Fibroblast of skin of scalp (primary cell): ENCODE measurements around the gene C1QTNF9B.

Experiments used
- DNase-seq: peaks from one replicate; pipeline ENCODE4 v3.0.0-alpha.2; 2013

The C1QTNF9B gene

GRCh38 chr13:23856008-23856750, 41.1 kb downstream of the C1QTNF9B start:
- no peak for DNase-seq

- no peak for DNase-seq
Observed at GRCh38 chr13:23855360-23855759, 41.9 kb downstream of the C1QTNF9B start.

GRCh38 chr13:23852351-23852750, 45.0 kb downstream of the C1QTNF9B start:
- DNase-seq: no peak

DNA sequence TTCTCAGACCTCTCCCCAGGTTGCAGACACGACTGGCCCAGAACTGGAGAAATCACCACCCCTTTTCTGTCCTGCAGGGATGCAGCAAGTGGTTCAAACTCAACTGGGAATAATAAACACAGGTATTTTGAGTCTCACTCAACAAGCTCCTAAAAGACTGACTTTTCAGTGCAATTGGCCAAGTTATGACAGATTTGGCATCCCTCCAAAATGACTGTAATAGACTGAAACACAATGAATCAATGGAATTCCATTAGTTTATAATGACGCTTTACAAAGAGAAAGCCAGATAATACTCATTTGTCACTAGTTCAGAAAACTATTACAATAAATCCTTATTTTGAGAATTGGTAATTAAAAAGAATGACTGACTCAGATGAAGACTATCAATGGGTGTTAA, 46.2 kb downstream of the C1QTNF9B start:
- peak; percentile 47 for DNase-seq

- DNase-seq: no peak
Observed at GRCh38 chr13:23850134-23850533, 47.2 kb downstream of the C1QTNF9B start.

DNA sequence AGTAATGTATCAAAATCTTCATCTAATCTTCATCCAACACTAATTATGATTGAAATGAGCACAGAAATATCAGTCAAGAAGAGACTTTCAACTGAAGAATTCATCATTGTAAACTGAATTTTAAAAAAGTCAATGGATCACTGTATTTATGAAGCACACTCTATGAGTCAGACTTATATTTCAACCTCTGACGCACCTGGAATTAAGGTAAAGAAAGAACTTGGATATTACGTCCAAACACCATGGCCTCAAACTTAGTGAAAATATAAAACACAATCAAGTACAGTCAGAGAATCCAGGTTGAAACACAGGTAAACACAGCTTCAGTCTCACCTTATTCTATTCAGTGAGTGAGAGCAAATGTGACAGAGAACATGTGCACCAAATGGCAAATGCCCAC, 47.6 kb downstream of the C1QTNF9B start:
- DNase-seq: no peak

DNA sequence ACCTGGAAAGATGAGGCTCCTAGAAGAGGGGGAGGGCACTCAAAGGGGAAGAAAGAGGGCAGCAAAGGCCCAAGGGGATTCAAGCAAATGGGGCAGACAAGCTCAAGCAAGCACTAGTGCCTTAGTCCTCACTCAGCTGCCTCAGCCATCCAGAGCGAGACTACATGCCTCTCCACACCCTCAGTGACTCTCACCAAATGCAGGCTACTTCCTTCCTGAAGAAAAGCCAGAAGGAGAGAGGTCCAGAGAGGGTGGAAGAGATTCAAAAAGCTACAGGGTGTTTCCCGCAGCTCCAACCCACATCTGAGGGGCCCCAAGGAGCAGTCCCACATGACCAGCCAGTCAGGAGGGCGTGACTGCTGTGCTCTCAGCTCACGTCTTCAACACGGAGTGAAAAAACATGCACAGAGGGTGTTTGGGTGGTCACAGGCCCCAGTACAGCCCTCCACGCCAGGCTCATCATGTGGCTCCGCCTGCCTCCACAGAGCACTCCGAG, 48.6 kb downstream of the C1QTNF9B start:
- no peak for DNase-seq

- no peak for DNase-seq
Observed at GRCh38 chr13:23848019-23848418, 49.3 kb downstream of the C1QTNF9B start.

- no peak for DNase-seq
Observed at GRCh38 chr13:23847497-23847896, 49.8 kb downstream of the C1QTNF9B start.

- DNase-seq: no peak
Observed at GRCh38 chr13:23845105-23845725, 52.1 kb downstream of the C1QTNF9B start.

- DNase-seq: no peak
Observed at GRCh38 chr13:23844132-23844531, 53.2 kb downstream of the C1QTNF9B start.

DNA sequence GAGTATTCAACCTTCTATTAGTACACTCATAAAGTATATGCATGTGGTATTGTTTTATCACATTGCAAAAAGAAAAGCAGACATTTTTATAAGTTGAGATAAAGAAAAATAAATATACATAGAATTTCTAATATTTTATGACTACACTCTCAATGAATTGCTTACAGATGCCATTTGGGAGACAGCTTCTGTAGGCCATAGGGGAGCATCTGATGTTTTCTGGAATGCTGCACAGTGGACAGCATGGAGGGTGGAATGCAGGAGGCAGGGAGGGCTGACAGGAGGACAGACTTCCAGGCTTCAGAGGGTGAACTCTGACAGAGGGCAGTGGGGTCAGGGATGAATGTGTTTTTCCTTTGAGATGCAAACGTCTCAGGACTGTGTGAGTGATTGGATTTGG, 53.9 kb downstream of the C1QTNF9B start:
- peak; percentile 62 for DNase-seq

DNA sequence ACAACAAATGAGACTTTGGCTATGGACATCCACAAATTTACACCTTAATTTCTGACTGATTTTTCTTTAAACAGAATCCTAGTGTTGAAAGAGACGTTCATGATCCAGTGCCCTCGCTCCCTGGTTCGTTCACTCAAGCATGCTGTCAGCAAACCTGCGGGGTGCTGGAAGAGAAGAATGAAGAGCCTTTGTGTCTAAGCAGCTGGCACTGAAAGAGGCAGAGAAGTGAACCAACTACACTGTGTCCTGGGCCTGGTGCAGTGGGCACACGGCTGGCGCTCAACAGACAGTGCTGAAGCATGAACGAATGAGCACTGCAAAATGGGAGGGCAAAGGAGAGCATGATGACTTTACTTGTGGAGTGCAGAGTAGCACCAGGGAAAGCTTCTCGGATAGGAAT, 54.9 kb downstream of the C1QTNF9B start:
- DNase-seq: no peak
